ENCODE data around the gene ZNF860.

ZNF860 gene

DNA sequence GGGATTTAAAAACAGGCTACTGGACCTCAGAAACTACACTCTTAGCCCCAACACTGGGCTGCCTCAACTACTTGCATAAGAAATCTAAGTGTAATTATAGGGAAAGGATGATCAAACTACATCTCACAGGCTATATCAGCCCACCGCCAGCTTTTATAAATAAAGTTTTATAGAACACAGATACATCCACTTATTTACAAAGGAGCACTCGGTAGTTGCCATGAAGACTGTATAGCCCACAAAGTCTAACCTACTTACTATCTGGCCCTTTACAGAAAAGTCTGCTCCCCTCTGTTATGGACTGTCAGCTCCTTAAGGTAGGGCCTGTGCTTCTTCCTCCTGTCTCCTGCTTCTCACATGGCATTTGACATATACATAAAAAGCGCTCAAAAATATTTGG is 9.9 kb upstream of the ZNF860 start:
- H3K4me3 ChIP-seq (ENCODE audit: low read depth, low read length): no peak overlapping the region
- TF ChIP-seq, protein P1, sequence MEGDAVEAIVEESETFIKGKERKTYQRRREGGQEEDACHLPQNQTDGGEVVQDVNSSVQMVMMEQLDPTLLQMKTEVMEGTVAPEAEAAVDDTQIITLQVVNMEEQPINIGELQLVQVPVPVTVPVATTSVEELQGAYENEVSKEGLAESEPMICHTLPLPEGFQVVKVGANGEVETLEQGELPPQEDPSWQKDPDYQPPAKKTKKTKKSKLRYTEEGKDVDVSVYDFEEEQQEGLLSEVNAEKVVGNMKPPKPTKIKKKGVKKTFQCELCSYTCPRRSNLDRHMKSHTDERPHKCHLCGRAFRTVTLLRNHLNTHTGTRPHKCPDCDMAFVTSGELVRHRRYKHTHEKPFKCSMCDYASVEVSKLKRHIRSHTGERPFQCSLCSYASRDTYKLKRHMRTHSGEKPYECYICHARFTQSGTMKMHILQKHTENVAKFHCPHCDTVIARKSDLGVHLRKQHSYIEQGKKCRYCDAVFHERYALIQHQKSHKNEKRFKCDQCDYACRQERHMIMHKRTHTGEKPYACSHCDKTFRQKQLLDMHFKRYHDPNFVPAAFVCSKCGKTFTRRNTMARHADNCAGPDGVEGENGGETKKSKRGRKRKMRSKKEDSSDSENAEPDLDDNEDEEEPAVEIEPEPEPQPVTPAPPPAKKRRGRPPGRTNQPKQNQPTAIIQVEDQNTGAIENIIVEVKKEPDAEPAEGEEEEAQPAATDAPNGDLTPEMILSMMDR (IDR thresholded peaks at IDR 0.05; ENCODE audit: low read depth, low read length): no peak
- H3K27me3 ChIP-seq (ENCODE audit: insufficient read depth, low read depth, severe bottlenecking): no peaks in the 10 kb centered on the region
- H3K27ac ChIP-seq: no peak overlapping the region
- DNase-seq: no peak
- H3K36me3 ChIP-seq: no peaks in the 10 kb centered on the region
- H3K9me3 ChIP-seq (ENCODE audit: severe bottlenecking): no peaks in the 10 kb centered on the region

DNA sequence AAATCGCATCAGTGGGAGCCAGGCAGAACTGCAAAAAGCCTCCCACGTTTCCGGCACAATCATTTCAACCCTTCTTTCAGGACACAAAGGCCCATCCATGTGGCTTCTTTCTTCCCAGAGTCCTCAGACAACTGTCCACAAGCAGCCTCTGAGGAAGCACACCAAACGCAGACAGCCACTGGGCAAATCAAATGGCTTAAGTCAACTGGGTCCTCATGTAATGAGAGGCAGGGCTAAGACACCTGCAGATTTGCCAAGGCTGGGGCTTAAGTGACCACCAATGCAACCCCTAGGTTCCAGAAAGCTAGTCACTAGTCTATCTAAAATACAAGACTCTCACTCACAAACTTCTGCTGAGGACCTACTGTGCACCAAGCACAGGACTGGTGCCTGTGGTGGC is 8.5 kb upstream of the ZNF860 start:
- TF ChIP-seq, protein P1 (IDR thresholded peaks at IDR 0.05; ENCODE audit: low read depth, low read length): no peak
- DNase-seq: no peak
- H3K27me3 ChIP-seq (ENCODE audit: insufficient read depth, low read depth, severe bottlenecking): no peaks in the 10 kb centered on the region
- no peaks in the 10 kb centered on the region for H3K9me3 ChIP-seq (ENCODE audit: severe bottlenecking)
- H3K27ac ChIP-seq: no peak overlapping the region
- H3K36me3 ChIP-seq: no peaks in the 10 kb centered on the region
- H3K4me3 ChIP-seq (ENCODE audit: low read depth, low read length): no peak overlapping the region

DNA sequence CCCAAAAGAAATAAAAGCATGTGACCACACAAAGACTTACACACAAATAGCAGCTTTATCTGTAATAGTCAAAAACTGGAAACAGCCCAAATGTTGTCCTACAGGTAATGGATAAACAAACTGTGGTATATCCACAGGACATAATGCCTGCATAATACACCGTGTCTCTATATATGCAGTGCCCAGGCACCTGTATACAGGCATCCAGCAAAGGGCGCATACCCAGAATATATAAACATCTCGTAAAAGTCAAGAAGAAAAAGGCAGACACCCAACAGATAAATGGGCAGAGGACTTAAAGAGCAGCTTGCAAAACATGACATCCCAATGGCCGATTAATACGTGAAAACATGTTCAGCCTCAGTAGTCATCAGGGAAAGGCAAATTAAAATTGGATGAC is 7.7 kb upstream of the ZNF860 start:
- DNase-seq: no peak
- no peak overlapping the region for H3K4me3 ChIP-seq (ENCODE audit: low read depth, low read length)
- no peaks in the 10 kb centered on the region for H3K9me3 ChIP-seq (ENCODE audit: severe bottlenecking)
- H3K36me3 ChIP-seq: no peaks in the 10 kb centered on the region
- no peak overlapping the region for H3K27ac ChIP-seq
- no peaks in the 10 kb centered on the region for H3K27me3 ChIP-seq (ENCODE audit: insufficient read depth, low read depth, severe bottlenecking)
- TF ChIP-seq, protein P1 (IDR thresholded peaks at IDR 0.05; ENCODE audit: low read depth, low read length): no peak

DNA sequence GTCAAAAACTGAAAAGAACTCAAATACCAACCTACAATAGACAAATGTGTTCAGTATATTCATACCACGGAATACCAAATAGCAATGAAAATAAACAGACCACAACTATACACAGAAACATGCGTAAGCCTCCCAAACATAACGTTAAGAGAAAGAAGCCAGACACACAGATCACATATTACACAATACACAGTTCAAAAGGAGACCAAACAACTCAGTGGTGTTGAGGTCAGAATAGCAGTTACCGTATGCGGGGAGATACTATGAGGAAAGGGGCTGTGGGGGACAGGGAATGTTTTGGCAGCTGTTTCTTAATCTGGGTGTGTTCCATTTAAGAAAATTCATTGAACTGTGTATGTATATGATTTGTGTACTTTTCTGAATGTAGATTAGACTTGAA is 7.1 kb upstream of the ZNF860 start:
- Histone ChIP-seq H3K27me3 (ENCODE audit: insufficient read depth, low read depth, severe bottlenecking) (no peaks in the 10 kb centered on the region), H3K4me3 (ENCODE audit: low read depth, low read length) (no peak overlapping the region), H3K9me3 (ENCODE audit: severe bottlenecking) (no peaks in the 10 kb centered on the region), H3K27ac (no peak overlapping the region), H3K36me3 (no peaks in the 10 kb centered on the region)
- TF ChIP-seq, protein P1 (IDR thresholded peaks at IDR 0.05; ENCODE audit: low read depth, low read length): no peak
- no peak for DNase-seq

DNA sequence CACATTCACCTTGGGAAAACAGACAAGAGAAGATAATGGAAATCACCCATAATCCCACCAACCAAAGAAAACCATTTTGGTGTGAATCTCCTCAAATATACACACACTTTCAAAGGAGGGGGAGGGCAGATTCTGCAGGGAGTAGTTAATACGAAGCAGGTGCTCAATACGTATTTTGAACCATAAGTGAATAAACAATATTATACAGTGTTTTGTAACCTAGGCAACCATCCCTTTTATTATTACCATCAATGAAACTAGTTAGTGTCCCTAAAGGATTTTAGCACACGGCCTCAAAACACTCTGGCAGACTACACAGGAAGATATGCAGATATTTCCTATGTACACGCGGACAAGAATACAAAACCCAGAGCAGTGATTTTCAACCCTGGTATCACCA is 6.6 kb upstream of the ZNF860 start:
- no peak overlapping the region for H3K27ac ChIP-seq
- TF ChIP-seq, protein P1 (IDR thresholded peaks at IDR 0.05; ENCODE audit: low read depth, low read length): no peak
- no peaks in the 10 kb centered on the region for H3K36me3 ChIP-seq
- no peaks in the 10 kb centered on the region for H3K9me3 ChIP-seq (ENCODE audit: severe bottlenecking)
- no peak for DNase-seq
- H3K4me3 ChIP-seq (ENCODE audit: low read depth, low read length): no peak overlapping the region
- no peaks in the 10 kb centered on the region for H3K27me3 ChIP-seq (ENCODE audit: insufficient read depth, low read depth, severe bottlenecking)

DNA sequence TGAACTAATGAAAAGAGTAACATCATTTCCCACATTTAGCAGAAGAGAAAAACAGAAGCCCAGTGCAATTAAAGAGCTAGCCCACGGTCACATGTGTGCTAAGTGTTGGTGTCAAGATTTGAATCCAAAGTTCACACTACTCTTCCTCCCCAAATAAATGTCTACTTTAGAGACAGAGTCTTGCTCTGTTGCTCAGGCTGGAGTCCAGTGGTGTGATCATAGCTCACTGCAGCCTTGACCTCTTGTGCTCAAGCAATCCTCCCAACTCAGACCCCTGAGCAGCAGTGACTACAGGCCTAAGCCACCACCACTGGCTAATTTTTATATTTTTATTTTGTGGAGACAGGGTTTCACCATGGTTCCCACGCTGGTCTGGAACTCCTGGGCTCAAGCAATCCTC is 5.2 kb upstream of the ZNF860 start:
- no peak for DNase-seq
- H3K9me3 ChIP-seq (ENCODE audit: severe bottlenecking): no peaks in the 10 kb centered on the region
- no peaks in the 10 kb centered on the region for H3K27me3 ChIP-seq (ENCODE audit: insufficient read depth, low read depth, severe bottlenecking)
- TF ChIP-seq, protein P1 (IDR thresholded peaks at IDR 0.05; ENCODE audit: low read depth, low read length): no peak
- H3K36me3 ChIP-seq: no peaks in the 10 kb centered on the region
- H3K4me3 ChIP-seq (ENCODE audit: low read depth, low read length): no peak overlapping the region
- no peak overlapping the region for H3K27ac ChIP-seq

Measured in WERI-Rb-1 (cell line).